CD4-positive, alpha-beta T cell (primary cell): ENCODE measurements around the gene ARHGEF4. TPM values are rescaled to one million over a fixed set of nuclear protein-coding genes. Genes with fewer than 3 reads are reported as not detected.

ENCODE experiments used
- ATAC-seq: fragments of 200-7000 bp; cut with Tn5 transposase; one replicate; pipeline ENCODE4 v1.10.0; 2022; ENCODE audit warnings: mild to moderate bottlenecking; ENCODE audit not compliant: poor library complexity
- CTCF ChIA-PET: fragments of 350-600 bp; sonication (Branson Sonifier 250); formaldehyde crosslinking; loops from one replicate; lab custom pipeline; 2021; ENCODE audit warnings: antibody characterized with exemption, inconsistent platforms; lab: Charles Lee
- POLR2A ChIA-PET: fragments of 350-600 bp; sonication (Branson Sonifier 250); formaldehyde crosslinking; loops from one replicate; lab custom pipeline; 2021; ENCODE audit warnings: antibody characterized with exemption, inconsistent platforms; lab: Charles Lee
- DNase-seq, 14 experiments: peaks; one replicate each; pipeline ENCODE4 v3.0.0-alpha.2; 2013 to 2020; ENCODE audit warnings: mixed read lengths in 2 of 14
- H3K27ac ChIP-seq, 2 donors: one replicate each; pipeline versions ENCODE4 v1.5.1 to v1.7.0; 2013; ENCODE audit warnings: low read length in 2 of 2, low read depth in 1 of 2, mild to moderate bottlenecking in 1 of 2
- H3K27me3 ChIP-seq, 2 experiments: 1 replicate in 1 of 2; 2 replicates in 1 of 2; pipeline versions ENCODE4 v1.6.1 to v1.7.0; 2013; ENCODE audit warnings: low read length in 2 of 2, control low read depth in 1 of 2, mild to moderate bottlenecking in 1 of 2, moderate library complexity in 1 of 2; ENCODE audit not compliant: insufficient read depth in 2 of 2, control insufficient read depth in 1 of 2
- H3K36me3 ChIP-seq: one replicate; pipeline ENCODE4 v1.6.1; 2013; ENCODE audit warnings: low read length, control low read depth; ENCODE audit not compliant: insufficient read depth
- H3K4me1 ChIP-seq: one replicate; pipeline ENCODE4 v1.6.1; 2013; ENCODE audit warnings: low read length, control low read depth; ENCODE audit not compliant: insufficient read depth
- H3K4me3 ChIP-seq: one replicate; pipeline ENCODE4 v1.5.1; 2013; ENCODE audit warnings: mild to moderate bottlenecking, low read length, moderate library complexity
- H3K9me3 ChIP-seq, 2 experiments: 1 replicate in 1 of 2; 2 replicates in 1 of 2; pipeline versions ENCODE4 v1.6.1 to v1.7.0; 2013; ENCODE audit warnings: low read length in 2 of 2, mild to moderate bottlenecking in 2 of 2, control low read depth in 1 of 2, moderate library complexity in 1 of 2; ENCODE audit not compliant: control insufficient read depth in 1 of 2, insufficient read depth in 1 of 2
- H3K27ac Mint-ChIP-seq: one replicate; pipeline ENCODE4 v1.8.0; 2020; ENCODE audit warnings: mixed read lengths
- H3K27me3 Mint-ChIP-seq: one replicate; pipeline ENCODE4 v1.8.0; 2021; ENCODE audit warnings: mixed read lengths
- H3K36me3 Mint-ChIP-seq: one replicate; pipeline ENCODE4 v1.8.0; 2021; ENCODE audit warnings: low read depth, mixed read lengths
- H3K4me1 Mint-ChIP-seq: one replicate; pipeline ENCODE4 v1.8.0; 2021; ENCODE audit warnings: low read depth, mixed read lengths
- H3K4me3 Mint-ChIP-seq: one replicate; pipeline ENCODE4 v1.8.0; 2020; ENCODE audit warnings: mild to moderate bottlenecking, mixed read lengths
- H3K9me3 Mint-ChIP-seq: one replicate; pipeline ENCODE4 v1.8.0; 2020; ENCODE audit warnings: mixed read lengths
- CTCF ChIP-seq: fragments of 200-600 bp; IDR thresholded peaks from one replicate; pipeline ENCODE4 v1.8.0; 2022; ENCODE audit warnings: antibody characterized with exemption, mild to moderate bottlenecking
- intact Hi-C, 2 experiments: fragments of 100-400 bp; cut with DNase I in 1 of 2; cut with micrococcal nuclease in 1 of 2; formaldehyde crosslinking; loops; one replicate each; pipeline versions ENCODE4 v1.15.1 to v1.9.0; 2023 to 2025; cut with DNase I, micrococcal nuclease
- total RNA-seq, 174 experiments: library from RNA in 2 of 174; stranded (reverse) in 2 of 174; gene quantifications; one replicate each; pipeline ENCODE4 v1.2.3 and lab custom pipeline; 2021 to 2026

ARHGEF4 gene
- total RNA-seq, 2 experiments from 2014 or later = 3.6 to 4.1 TPM

- Histone ChIP-seq H3K36me3 (no peaks in the 10 kb centered on the region), H3K4me1 (no peaks in the 10 kb centered on the region), H3K27me3 (peaks cover 14 to 27% of the 10 kb centered on the region in 2 experiments), H3K9me3 (no peaks in the 10 kb centered on the region), H3K4me3 (no peak overlapping the region), H3K27ac (no peak overlapping the region)
- H3K36me3 Mint-ChIP-seq = no peaks in the 10 kb centered on the region
- no peak overlapping the region for H3K4me3 Mint-ChIP-seq
- intact Hi-C loops = no loop called here
- no peak for TF ChIP-seq CTCF
- ChIA-PET POLR2A (no interaction called here), CTCF (no interaction called here)
- DNase-seq (no peak), ATAC-seq (no peak)
- H3K9me3 Mint-ChIP-seq = no peaks in the 10 kb centered on the region
- H3K27ac Mint-ChIP-seq = no peak overlapping the region
- H3K4me1 Mint-ChIP-seq = peaks cover 8% of the 10 kb centered on the region
- peaks cover 39% of the 10 kb centered on the region for H3K27me3 Mint-ChIP-seq
Measured at GRCh38 chr2:130966775-130967490, 130.2 kb downstream of the ARHGEF4 start.

GRCh38 chr2:130972410-130972809, 135.7 kb downstream of the ARHGEF4 start:
- no peak for TF ChIP-seq CTCF
- Histone ChIP-seq H3K27me3 (no peaks in the 10 kb centered on the region), H3K9me3 (peaks cover under 1 to 12% of the 10 kb centered on the region in 2 experiments), H3K27ac (no peak overlapping the region), H3K36me3 (no peaks in the 10 kb centered on the region), H3K4me3 (no peak overlapping the region), H3K4me1 (no peaks in the 10 kb centered on the region)
- no peaks in the 10 kb centered on the region for H3K36me3 Mint-ChIP-seq
- peaks cover under 1% of the 10 kb centered on the region for H3K27me3 Mint-ChIP-seq
- ChIA-PET CTCF (no interaction called here), POLR2A (no interaction called here)
- peak in 1 of 14 experiments; percentile 26 for DNase-seq
- no peak overlapping the region for H3K4me3 Mint-ChIP-seq
- H3K9me3 Mint-ChIP-seq = no peaks in the 10 kb centered on the region
- ATAC-seq = no peak
- H3K27ac Mint-ChIP-seq = no peak overlapping the region
- intact Hi-C loops = no loop called here
- H3K4me1 Mint-ChIP-seq = no peaks in the 10 kb centered on the region

GRCh38 chr2:130975729-130976128, 139.0 kb downstream of the ARHGEF4 start:
- Histone ChIP-seq H3K36me3 (no peaks in the 10 kb centered on the region), H3K27ac (no peak overlapping the region), H3K4me3 (no peak overlapping the region), H3K4me1 (no peaks in the 10 kb centered on the region), H3K9me3 (peaks cover 6 to 15% of the 10 kb centered on the region in 2 experiments), H3K27me3 (peaks cover 0 to 3% of the 10 kb centered on the region in 2 experiments)
- DNase-seq = no peak
- intact Hi-C loops = no loop called here
- no peaks in the 10 kb centered on the region for H3K4me1 Mint-ChIP-seq
- no peak for ATAC-seq
- H3K27me3 Mint-ChIP-seq = no peaks in the 10 kb centered on the region
- no peaks in the 10 kb centered on the region for H3K36me3 Mint-ChIP-seq
- no peak overlapping the region for H3K4me3 Mint-ChIP-seq
- TF ChIP-seq CTCF = no peak
- ChIA-PET CTCF (no interaction called here), POLR2A (no interaction called here)
- H3K9me3 Mint-ChIP-seq = peaks cover 5% of the 10 kb centered on the region
- no peak overlapping the region for H3K27ac Mint-ChIP-seq
